ENCODE results near the gene INSRR.
A peak's percentile ranks its signal among the peaks of the same experiment; 100 is the strongest.

INSRR gene

DNA sequence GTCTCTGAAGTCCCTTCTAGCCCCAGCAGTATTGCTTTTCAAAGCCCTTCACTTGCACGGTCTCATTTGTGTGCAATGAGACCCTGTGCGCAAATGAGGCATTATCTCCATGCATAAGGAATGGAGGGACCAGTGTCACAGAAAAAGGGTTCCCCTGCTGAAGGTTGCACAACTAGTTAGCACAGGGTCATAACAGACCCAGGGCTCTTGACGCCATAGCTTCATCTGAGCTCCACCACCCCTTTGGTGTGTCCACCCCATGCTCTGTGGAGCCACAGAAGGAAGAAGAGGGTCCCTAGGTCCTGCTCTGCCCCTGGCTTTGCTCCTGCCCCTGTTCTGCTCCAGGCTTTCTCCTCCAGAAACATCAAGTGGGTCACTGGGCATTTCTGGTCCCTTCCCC, 54.9 kb downstream of the INSRR start:
- H3K4me3 ChIP-seq (ENCODE audit: low read depth, low read length) = no peak overlapping the region
- TF ChIP-seq, protein P1, sequence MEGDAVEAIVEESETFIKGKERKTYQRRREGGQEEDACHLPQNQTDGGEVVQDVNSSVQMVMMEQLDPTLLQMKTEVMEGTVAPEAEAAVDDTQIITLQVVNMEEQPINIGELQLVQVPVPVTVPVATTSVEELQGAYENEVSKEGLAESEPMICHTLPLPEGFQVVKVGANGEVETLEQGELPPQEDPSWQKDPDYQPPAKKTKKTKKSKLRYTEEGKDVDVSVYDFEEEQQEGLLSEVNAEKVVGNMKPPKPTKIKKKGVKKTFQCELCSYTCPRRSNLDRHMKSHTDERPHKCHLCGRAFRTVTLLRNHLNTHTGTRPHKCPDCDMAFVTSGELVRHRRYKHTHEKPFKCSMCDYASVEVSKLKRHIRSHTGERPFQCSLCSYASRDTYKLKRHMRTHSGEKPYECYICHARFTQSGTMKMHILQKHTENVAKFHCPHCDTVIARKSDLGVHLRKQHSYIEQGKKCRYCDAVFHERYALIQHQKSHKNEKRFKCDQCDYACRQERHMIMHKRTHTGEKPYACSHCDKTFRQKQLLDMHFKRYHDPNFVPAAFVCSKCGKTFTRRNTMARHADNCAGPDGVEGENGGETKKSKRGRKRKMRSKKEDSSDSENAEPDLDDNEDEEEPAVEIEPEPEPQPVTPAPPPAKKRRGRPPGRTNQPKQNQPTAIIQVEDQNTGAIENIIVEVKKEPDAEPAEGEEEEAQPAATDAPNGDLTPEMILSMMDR (IDR thresholded peaks at IDR 0.05; ENCODE audit: low read depth, low read length) = no peak
- TF ChIP-seq, protein P2, sequence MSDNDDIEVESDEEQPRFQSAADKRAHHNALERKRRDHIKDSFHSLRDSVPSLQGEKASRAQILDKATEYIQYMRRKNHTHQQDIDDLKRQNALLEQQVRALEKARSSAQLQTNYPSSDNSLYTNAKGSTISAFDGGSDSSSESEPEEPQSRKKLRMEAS (IDR thresholded peaks at IDR 0.05; ENCODE audit: low read depth, low read length) = no peak
- TF ChIP-seq POLR2A (IDR thresholded peaks at IDR 0.05; ENCODE audit: extremely low read depth, insufficient read length) (no peak), MYC (IDR thresholded peaks at IDR 0.05; ENCODE audit: low read depth, low read length) (no peak)
- DNase-seq (ENCODE audit: low read depth) = no peak

DNA sequence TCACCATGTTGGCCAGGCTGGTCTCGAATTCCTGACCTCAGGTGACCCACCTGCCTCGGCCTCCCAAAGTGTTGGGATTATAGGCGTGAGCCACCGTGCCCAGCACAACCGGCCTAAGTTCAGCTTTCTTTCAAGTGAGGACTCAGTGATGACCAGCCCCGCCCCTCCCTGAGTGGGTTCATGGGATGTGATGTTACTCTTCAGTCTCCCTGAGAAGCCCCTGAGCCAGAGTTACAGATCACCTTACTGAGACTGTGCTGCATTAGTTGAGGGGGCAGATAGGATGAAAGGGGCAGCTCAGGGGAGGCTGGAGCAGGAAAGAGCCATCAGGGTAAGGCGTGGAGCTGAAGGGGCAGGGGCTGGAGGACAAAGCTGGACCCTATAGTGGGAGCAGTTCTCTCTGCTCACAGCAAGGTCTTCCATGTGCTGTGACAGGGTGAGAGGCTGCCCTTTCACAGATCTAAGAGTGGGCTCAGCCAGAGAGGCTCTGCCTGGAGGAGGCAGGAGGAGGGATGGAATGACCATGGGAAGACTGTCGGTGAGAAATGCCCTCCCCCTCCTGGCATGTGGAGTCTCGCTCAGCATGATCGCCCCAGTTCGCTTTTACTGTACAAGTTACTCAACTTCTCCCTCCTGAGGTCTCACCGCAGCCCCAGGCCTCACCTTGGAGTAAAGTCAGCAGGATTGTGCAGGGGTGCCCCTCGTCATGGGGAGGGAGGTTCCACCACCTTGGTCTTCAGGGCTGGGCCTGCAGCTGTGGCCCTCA, 55.6 kb downstream of the INSRR start:
- TF ChIP-seq MYC (IDR thresholded peaks at IDR 0.05; ENCODE audit: low read depth, low read length) = no peak
- TF ChIP-seq POLR2A (IDR thresholded peaks at IDR 0.05; ENCODE audit: extremely low read depth, insufficient read length) = no peak
- TF ChIP-seq, protein P1 (IDR thresholded peaks at IDR 0.05; ENCODE audit: low read depth, low read length) = no peak
- TF ChIP-seq, protein P2 (IDR thresholded peaks at IDR 0.05; ENCODE audit: low read depth, low read length) = no peak
- H3K4me3 ChIP-seq (ENCODE audit: low read depth, low read length) = no peak overlapping the region

DNA sequence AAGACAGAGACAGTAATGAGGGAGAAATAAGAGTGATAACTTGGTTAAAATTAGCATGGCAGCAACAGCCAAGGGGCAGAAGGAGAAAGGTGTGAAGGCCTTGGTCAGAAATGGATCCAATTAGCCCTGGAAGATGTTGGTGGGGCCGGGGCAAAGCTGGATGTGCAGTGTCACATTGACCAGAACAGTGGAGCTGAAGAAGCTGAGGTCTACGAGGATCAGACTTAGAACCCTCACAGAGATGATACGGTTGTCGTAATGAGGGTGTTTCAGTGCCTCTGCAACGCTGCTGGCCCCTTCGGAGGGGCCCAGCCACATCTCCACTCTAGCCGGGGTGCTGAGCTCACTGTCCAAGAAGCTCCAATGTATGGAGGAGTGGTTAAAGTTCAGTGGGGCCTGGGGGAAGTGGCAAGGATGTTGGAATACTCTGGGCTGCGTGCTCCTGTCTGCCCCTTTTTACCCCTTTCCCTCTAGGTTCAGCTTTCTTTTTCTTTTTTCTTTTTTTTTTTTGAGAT, 56.4 kb downstream of the INSRR start:
- no peak for TF ChIP-seq MYC (IDR thresholded peaks at IDR 0.05; ENCODE audit: low read depth, low read length)
- TF ChIP-seq POLR2A (IDR thresholded peaks at IDR 0.05; ENCODE audit: extremely low read depth, insufficient read length) = no peak
- DNase-seq (ENCODE audit: low read depth) = no peak
- H3K4me3 ChIP-seq (ENCODE audit: low read depth, low read length) = no peak overlapping the region

More for the DNA sequence above, 55.6 kb downstream of the INSRR start:
- no peak for DNase-seq (ENCODE audit: low read depth)

DNA sequence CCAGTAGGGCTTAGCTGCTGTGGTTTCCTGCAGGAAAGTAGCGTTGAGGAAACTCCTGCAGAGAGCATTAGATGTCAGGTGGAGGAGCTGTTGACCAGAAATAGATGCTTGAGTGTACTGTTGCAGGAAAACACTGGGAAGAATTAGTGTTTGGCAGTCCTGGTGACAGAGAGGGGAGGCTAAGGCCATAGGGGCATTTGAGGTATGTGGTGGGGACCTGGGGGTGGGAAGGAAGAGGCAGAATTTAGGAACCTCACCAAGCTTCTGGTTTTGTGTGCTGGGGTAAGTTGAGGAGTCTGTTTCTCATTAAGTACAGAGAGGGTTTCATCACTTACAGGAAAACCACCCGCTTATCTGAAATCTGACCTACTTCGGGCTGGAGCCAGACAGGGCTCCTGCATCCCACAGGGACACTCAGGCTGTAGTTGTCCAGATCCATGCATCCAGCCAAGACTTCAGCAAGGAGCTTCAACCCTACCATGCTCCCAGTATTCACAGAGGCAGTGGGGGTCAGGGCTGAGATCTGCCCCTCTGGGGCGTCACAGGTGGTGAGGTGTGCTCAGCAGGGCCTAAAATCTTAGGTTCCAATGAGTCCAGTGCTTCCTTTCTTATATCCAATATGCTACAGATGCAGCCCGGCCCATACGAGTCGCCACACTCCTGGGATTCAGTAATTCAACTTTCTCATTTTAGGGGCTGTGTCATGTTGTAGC, 57.4 kb downstream of the INSRR start:
- DNase-seq (ENCODE audit: low read depth) = no peak
- TF ChIP-seq, protein P2 (IDR thresholded peaks at IDR 0.05; ENCODE audit: low read depth, low read length) = no peak
- TF ChIP-seq POLR2A (IDR thresholded peaks at IDR 0.05; ENCODE audit: extremely low read depth, insufficient read length) = no peak
- no peak for TF ChIP-seq MYC (IDR thresholded peaks at IDR 0.05; ENCODE audit: low read depth, low read length)
- TF ChIP-seq, protein P1 (IDR thresholded peaks at IDR 0.05; ENCODE audit: low read depth, low read length) = no peak
- H3K4me3 ChIP-seq (ENCODE audit: low read depth, low read length) = no peak overlapping the region

DNA sequence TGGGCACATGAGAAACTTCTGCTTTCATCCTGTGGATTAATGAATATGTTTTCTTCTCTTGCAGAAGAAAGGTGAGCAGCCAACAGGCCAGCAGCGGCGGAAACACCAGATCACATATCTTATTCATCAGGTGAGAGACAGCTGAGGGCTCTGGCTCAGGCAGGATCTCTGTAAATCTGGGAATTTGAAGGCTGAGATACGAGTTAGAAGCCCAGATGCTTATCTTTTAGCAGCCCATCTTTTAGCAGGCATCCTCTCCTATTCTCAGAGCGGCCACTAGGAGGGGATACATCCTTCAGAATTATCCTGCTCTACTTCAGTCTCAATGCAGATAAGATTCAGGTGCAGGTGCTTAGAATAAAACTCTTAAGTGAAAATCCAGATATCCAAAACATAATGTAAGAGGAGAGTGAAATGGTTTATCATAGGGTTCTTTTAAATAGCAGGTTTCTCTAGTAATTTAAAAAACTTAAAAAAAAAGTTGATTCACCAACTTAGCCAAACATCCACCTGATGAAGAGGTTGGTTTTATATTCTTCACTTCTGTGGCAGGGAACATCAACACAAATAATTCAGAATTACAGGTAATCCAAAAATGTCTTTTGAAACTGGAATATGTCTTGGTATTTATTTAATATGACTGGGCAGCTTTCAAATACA, 61.6 kb downstream of the INSRR start:
- TF ChIP-seq, protein P1 (IDR thresholded peaks at IDR 0.05; ENCODE audit: low read depth, low read length) = peak; percentile 75
- TF ChIP-seq, protein P2 (IDR thresholded peaks at IDR 0.05; ENCODE audit: low read depth, low read length) = no peak
- TF ChIP-seq MYC (IDR thresholded peaks at IDR 0.05; ENCODE audit: low read depth, low read length) (no peak), POLR2A (IDR thresholded peaks at IDR 0.05; ENCODE audit: extremely low read depth, insufficient read length) (no peak)
- no peak overlapping the region for H3K4me3 ChIP-seq (ENCODE audit: low read depth, low read length)
- peak; percentile 64 for DNase-seq (ENCODE audit: low read depth)
